ENCODE data around the gene PLG.

GRCh38 chr6:160766657-160766988 is 64.6 kb downstream of the PLG start:
- no peak for TF ChIP-seq ETV6 (CRISPR knock-in tag; IDR thresholded peaks at IDR 0.05)
- no peak for TF ChIP-seq SMAD4 (CRISPR knock-in tag; IDR thresholded peaks at IDR 0.05)
- TF ChIP-seq CTCF (IDR thresholded peaks at IDR 0.05) = no peak
- no peak for TF ChIP-seq ZNF219 (CRISPR knock-in tag; IDR thresholded peaks at IDR 0.05; ENCODE audit: borderline replicate concordance)
- TF ChIP-seq STAT6 (CRISPR knock-in tag; conservative IDR thresholded peaks at IDR 0.05; ENCODE audit: low read depth) = no peak
- TF ChIP-seq ZNF232 (CRISPR knock-in tag; IDR thresholded peaks at IDR 0.05) = no peak
- TF ChIP-seq KAT7 (CRISPR knock-in tag; IDR thresholded peaks at IDR 0.05; ENCODE audit: borderline replicate concordance) = no peak
- TF ChIP-seq ATF6 (CRISPR knock-in tag; IDR thresholded peaks at IDR 0.05) = no peak
- no peak for TF ChIP-seq TCF7 (CRISPR knock-in tag; IDR thresholded peaks at IDR 0.05; ENCODE audit: low read depth)
- no peak for TF ChIP-seq MAX (CRISPR knock-in tag; IDR thresholded peaks at IDR 0.05)
